Diencephalon (tissue), 1 donor: ENCODE data around the gene SPRR5. TPM values are rescaled to one million over a fixed set of nuclear protein-coding genes. Genes with fewer than 3 reads are reported as not detected.

Experiments used
- small RNA-seq: library from RNA; depleted of rRNA; stranded (forward); fragments of <200 nt; gene quantifications from one replicate; pipeline ENCODE3, GENCODE V24; 2014
- total RNA-seq: library from RNA; depleted of rRNA; stranded (reverse); fragments of >200 nt; gene quantifications from one replicate; pipeline ENCODE4 v1.2.3, GENCODE V29; 2014

Gene SPRR5, protein sequence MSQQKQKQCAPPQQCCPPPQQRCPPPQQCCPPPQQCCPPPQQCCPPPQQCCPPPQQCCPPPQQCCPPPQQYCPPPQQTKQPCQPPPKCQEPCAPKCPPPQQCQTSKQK
- not detected for total RNA-seq

DNA sequence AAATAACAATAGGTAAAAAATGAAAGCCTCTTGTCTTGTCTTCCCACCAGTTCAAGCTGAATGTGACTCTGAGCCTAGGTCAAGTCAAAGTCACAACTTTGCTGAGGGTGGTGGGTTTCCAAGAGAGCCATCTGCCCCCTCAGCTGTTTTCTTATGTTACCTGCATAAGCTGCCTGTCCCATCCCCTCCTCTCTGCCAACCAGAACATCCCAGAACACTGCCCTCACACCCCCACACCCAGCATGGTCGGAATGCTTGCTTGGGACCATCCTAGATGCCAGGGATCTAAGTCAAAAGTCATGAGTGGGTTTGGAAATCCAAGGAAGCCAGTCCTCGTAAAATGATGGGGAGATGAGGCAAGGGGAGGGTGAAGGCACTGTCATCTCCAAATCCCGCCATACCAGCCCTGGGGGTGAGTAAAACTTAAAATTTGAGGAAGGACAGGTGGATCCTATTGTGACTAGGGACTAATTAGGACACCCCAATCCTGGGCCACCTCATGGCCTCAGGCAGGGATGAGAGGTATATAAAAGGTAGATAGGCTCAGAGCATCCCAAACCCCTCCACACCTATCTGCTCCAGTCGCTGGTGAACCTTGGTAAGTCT is at the start of gene SPRR5:
Gene SPRR5 (plus strand): TSS at position 556 of the 606 bp plus-strand sequence. CDS start 1,349 bp downstream, outside the sequence.

DNA sequence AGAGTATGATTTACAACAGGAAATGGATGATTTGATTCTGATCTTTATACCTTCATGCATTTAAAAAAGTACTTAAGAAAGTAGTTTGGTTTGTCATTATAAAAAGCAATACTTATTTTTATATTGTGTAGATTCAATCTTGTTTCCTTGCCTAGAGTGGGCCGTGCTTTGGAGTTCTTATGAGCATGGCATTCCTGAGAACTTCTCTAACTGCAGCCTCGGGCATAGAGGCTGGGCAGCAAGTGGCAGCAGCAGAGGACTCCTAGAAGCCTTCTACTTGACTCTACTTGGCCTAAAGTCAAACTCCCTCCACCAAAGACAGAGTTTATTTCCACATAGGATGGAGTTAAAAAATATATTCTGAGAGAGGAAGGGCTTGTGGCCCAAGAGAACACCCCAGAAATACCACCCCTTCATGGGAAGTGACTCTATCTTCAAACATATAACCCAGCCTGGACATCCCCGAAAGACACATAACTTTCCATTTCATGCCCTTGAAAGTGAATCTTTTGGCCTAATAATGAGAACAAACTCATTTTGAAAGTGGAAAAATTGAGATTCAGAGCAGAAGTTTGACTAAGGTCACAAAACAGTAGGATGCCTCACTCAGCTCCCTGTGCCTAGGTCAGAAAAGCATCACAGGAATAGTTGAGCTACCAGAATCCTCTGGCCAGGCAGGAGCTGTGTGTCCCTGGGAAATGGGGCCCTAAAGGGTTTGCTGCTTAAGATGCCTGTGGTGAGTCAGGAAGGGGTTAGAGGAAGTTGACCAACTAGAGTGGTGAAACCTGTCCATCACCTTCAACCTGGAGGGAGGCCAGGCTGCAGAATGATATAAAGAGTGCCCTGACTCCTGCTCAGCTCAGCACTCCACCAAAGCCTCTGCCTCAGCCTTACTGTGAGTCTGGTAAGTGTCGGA is 39.1 kb upstream of the SPRR5 start, which contains the start of gene IVL:
Gene IVL (plus strand): TSS at position 861 of the 916 bp plus-strand sequence. CDS start 1,252 bp downstream, outside the sequence.

DNA sequence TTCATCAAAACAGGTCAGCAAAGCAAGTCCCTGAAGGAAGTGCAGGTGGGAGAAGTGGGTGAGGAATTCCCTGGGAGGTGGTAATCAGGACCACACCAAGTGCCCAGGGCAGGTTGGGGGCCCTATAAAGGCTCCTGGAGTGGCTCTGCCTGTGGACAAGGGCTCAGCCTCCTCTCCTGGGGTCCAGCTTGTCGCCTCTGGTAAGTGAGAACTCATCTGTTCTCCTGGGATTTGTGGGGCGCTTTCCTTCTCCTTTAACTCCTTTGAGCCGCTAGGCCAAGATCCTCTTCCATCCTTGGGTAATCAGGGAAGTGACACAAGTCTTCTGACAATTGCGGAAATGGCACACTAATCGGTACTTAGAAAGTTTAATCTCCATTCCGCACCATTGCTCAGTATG is 23.5 kb downstream of the SPRR5 start, which contains the start of gene SPRR4:
Gene SPRR4 (plus strand): TSS at position 154 of the 400 bp plus-strand sequence. CDS start 1,243 bp downstream, outside the sequence.

DNA sequence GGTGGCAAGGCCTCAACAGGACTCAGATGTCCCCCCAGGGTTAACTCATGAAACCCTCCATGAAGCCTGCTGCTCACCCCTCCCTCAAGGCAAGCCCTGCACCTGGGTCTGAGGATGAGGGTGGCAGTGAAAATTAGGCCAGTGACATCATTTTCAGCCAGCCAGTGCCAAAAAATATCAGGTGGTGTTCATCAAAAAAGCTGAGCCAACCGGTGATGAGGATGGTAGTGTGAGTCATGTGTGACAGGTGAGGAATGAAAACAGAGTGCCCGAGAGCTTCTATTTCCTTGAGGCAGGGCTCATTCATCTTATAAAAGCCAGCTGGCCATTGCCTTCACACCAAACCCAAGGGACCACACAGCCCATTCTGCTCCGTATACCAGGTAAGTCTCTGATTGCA is 36.7 kb downstream of the SPRR5 start, which contains the start of gene SPRR1A:
Gene SPRR1A (plus strand): TSS at position 339 of the 400 bp plus-strand sequence. CDS start 1,150 bp downstream, outside the sequence.

Small RNAs within 50 kb of the gene (small RNA-seq; reads per million reads assigned to genes)
- not detected for gene SPRR1A

Other genes with a start within 250 kb of the SPRR5 start
- gene LCE2A, start 248.9 kb upstream of the SPRR5 start, total RNA-seq, result not detected
- gene LCE4A, start 239.0 kb upstream of the SPRR5 start, total RNA-seq, result not detected
- gene KPRP, start 189.2 kb upstream of the SPRR5 start, total RNA-seq, result not detected
- not detected for gene LCE1F, start 172.1 kb upstream of the SPRR5 start, total RNA-seq
- not detected for gene LCE1E, start 160.9 kb upstream of the SPRR5 start, total RNA-seq
- gene LCE1D, start 150.5 kb upstream of the SPRR5 start, total RNA-seq, result not detected
- not detected for gene LCE1C, start 140.6 kb upstream of the SPRR5 start, total RNA-seq
- gene LCE1B, start 135.2 kb upstream of the SPRR5 start, total RNA-seq, result not detected
- not detected for gene LCE1A, start 119.7 kb upstream of the SPRR5 start, total RNA-seq
- gene LCE6A, start 104.3 kb upstream of the SPRR5 start, total RNA-seq, result not detected
- not detected for gene LCE7A, start 87.2 kb upstream of the SPRR5 start, total RNA-seq
- gene SMCP, start 68.9 kb upstream of the SPRR5 start, total RNA-seq, result not detected
- not detected for gene IVL, start 38.7 kb upstream of the SPRR5 start, total RNA-seq
- gene SPRR4, start 23.4 kb downstream of the SPRR5 start, total RNA-seq, result not detected
- gene SPRR1A, start 36.9 kb downstream of the SPRR5 start, total RNA-seq, result not detected
- not detected for gene SPRR3, start 54.5 kb downstream of the SPRR5 start, total RNA-seq
- gene SPRR1B, start 84.0 kb downstream of the SPRR5 start, total RNA-seq, result not detected
- gene SPRR2D, start 93.9 kb downstream of the SPRR5 start, total RNA-seq, result not detected
- not detected for gene SPRR2A, start 110.3 kb downstream of the SPRR5 start, total RNA-seq
- gene SPRR2B, start 124.4 kb downstream of the SPRR5 start, total RNA-seq, result not detected
- not detected for gene SPRR2E, start 147.3 kb downstream of the SPRR5 start, total RNA-seq
- gene SPRR2F, start 166.3 kb downstream of the SPRR5 start, total RNA-seq, result not detected
- gene SPRR2G, start 203.7 kb downstream of the SPRR5 start, total RNA-seq, result not detected